GM19035 (cell line): ENCODE measurements around the gene SLPI.

ENCODE experiments used
- ATAC-seq: cut with Tn5 transposase; IDR thresholded peaks from one replicate; pipeline ENCODE4 v1.9.1; 2021; ENCODE audit not compliant: unreplicated experiment

SLPI gene, protein sequence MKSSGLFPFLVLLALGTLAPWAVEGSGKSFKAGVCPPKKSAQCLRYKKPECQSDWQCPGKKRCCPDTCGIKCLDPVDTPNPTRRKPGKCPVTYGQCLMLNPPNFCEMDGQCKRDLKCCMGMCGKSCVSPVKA

DNA sequence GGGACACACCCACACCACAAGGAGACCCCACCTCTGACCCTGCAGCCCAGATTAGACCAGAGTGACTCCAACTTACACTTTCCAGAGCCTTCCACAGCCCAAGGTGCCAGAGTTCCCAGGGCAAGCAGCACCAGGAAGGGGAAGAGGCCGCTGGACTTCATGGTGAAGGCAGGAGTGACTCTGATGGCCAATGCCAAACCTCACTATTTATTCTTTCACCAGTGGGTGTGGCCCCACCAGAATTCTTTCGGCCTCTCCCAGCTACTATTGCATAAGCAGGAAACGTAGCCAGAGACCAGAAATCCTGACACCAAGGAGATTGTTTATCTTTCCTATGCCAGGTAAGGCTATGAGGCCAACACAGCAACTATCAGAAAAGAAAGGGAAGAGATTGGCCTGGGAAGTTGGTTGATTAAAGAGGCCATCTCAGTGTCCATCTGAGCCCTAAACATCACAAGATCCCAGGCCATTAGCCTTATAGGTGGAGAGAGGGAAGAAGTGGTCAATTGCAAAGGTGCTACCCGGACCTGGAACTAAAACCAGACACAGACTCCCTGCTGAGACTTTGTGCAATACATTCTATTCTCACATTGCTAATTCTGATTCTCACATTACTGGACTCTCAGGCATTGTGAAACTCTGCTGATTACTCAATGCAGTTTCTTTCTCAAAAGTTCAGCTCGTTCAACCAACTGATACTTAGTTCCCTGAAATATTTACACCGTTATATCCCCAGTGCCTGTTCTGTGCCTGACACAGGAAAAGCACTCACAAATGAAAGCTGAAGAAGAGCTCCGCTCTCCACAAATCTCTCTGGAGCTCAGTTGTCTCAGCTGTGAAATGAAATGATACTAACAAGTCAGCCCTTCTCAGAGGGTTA lies at the start of gene SLPI:
TSS of gene SLPI (minus strand) at position 182 of the 880 bp plus-strand sequence. CDS start at position 161, 21 bp downstream.
- ATAC-seq, result no peak

DNA sequence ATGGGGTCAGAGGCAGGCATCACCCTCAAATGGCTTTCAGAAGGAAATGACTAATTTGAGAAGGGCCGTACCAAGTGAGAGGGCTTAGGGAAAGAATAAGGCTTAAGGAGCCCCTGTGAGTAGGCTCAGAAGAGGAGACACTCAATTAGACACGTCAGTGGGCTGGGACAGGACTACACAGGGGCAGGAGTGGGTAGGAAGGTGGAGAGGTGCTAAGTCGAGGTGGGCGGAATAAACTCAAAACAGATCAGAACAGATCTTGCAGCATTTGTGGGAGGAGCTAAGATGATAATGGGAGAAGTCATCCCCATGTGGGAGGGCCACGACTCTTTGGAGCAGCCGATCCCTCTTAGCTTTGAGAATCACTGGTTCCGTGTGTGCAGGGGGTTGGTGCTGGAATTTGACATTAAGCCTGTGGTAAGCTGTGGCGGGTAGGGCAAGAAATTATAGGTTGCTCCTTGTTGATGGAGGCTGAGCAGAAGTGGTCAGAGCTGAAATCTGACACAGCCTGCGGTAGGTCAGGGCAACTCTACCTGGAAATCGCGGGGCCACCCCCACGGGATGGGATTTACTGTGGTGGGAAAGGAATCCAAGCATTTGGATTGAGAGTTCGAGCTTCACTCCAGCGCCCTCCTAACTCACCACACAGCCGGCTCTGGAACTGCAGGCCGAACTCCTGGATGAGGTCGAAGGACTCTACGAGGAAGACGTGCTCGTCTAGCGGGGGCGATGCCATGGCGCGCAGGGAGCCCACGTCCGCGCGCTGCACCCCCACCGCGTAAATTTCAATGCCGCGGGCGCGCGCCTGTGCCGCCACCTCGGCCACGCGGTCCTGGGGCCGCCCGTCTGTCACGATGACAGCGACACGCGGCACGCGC lies 49.5 kb upstream of the SLPI start:
- ATAC-seq, result no peak

DNA sequence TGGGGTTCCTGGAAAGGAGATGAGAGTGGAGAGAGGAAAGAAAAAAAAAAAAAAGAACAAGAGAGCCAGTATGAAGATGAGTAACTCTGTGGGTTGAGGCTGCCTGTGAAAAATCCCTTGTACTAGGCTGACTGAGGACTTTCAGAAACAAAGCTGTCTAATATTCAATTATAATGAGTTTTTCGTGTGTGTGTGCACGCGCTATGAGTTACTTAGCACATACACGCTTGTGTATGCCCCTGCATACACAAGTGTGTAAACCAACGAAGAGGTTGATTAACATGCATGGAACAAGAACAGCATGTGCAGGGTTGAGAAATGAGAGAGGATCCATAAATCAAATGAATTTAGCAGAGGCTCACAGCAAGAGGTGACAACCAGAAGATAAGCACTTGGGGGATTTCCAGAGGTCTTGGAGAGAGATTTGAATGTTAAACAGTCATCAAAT lies 47.5 kb upstream of the SLPI start:
- no peak for ATAC-seq

DNA sequence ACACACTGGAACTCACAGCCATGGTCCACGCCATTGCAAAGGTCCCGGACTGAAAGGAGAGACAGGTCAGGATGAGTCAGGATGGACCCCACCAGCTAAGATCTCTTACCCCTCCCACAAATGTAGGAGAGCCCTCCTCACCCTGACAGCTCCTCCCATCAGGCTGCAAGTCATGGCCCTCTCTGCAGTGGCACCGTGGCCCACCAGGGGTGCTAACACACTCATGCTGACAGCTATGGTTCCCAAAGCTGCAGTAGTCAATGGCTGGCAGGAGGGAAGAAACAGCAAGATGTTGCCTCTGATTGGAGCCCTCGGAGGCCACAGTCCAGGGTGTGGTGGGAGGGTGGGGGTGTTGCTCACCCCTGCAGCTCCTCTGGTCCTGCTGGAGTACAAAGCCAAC lies 46.6 kb upstream of the SLPI start:
- ATAC-seq, result no peak

DNA sequence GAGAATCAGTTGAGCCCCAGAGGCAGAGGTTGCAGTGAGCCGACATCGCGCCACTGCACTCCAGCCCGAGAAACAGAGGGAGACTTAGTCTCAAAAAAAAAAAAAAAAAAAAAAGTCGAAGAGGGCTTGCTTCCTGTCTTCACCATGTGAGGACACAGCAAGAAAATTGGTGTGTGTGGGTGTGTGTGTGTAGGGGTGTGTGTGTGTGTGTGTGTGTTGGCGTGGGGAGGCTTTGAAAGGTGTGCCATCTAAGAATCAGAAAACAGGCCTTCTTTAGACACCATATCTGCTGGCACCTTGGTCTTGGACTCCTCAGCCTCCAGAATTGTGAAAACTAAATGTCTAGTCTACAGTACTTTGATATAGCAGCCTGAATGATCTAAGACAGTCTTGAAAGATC lies 45.4 kb upstream of the SLPI start:
- ATAC-seq, result no peak

DNA sequence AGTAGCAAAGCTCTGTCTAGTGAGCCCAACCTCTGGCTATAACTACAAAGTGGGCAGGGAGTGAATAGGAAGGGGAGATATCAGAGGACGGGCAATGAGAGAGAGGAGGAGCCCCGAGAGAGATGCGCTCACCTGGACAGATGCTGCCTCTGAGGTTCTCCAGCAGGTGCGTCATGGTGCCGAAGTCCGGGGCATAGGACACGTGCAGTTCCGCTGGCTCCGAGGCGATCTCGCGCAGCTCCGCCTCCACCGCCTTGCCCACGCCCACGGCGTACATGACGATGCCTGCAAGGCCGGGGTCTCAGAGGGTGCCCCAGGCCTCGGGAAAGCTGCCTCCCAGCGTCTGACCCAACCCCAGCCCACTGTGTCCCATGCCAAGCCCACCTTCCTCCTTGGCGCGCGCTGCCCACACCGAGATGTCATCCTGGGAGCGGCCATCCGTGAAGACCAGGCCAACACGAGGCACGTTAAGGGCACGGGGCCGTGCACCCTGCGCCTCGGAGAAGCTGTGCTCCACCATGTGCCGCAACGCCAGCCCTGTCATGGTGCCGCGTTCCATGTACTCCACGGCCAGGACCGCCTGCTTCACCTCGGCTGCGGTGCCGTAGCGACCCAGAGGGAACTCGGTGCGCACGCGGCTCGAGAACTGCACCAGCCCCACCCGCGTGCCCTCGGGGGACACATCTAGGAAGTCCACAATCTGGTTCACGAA lies 43.6 kb upstream of the SLPI start:
- no peak for ATAC-seq

DNA sequence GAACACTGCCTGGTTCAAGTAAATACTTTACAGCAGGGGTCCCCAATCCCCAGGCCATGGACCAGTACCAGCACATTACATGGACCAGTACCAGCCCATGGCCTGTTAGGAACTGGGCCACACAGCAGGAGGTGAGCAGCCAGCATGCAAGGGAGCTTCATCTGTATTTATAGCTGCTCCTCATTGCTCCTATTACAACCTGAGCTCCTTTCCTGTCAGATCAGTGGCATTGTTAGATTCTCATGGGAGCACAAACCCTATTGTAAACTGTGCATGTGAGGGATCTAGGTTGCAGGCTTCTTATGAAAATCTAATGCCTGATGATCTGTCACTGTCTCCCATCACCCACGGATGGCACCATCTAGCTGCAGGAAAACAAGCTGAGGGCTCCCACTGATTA lies 40.3 kb upstream of the SLPI start:
- ATAC-seq, result no peak

DNA sequence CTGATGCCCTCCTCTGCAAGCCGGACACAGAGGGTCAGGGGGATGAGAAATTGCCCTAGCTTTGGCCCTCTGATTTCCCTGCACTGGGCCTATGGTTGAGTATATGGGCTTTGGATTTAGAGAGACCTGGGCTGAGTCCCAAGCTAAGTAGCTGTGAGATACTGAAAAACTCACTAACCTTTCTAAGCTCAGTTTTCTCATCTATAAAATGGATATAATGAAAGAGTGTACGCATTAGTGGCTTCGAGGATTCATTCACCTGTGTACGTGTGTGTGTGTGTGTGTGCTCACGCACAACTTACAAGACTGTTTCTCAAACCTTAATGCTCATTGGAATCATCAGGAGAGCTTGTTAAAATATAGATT lies 39.6 kb upstream of the SLPI start:
- ATAC-seq, result no peak

DNA sequence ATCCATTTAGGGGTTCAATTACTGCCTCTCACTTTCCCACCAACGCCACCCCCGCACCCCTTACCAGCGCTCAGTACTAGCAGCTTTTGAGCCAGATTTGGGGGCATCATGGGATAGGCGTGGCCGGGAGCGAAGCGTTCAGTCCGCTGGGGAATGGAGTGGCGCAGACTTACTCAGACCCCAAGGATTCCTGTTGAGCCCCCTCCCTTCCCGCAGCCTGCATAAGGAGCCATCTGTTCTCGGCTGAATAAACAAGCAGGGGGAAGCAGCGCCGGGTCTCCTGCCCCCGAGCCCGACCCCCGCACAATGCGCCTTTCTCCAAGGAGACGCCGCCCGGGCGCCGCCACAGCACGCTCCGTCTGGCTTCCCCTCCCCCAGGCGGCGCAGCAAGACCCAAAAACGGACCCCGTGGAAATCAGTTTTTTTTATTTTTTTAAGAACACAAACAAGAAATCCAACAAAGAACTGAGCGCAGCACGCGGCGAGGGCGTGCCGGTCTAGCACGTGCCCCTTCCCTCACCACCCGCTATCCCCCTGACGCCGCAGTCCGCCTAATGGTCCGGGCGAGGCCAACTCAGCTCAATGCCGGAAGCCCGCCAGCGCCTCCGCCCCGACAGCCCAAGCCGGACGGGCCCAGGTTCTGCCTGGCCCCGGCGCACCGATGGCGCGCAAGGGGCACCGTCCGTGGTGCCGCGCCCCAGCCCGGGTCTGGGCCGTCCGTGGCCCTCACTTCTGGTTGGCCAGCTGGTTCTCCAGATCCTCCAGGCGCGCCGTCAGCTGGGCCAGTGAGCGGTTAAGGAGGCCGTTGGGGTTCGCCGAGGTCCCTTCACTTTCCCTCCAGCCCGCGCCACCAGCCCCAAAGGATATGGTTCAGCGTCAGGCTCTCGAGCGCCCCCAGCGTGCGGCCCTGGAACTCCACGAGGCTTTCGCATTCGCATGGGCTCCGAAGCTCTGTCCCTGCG lies 39.0 kb upstream of the SLPI start:
- no peak for ATAC-seq

DNA sequence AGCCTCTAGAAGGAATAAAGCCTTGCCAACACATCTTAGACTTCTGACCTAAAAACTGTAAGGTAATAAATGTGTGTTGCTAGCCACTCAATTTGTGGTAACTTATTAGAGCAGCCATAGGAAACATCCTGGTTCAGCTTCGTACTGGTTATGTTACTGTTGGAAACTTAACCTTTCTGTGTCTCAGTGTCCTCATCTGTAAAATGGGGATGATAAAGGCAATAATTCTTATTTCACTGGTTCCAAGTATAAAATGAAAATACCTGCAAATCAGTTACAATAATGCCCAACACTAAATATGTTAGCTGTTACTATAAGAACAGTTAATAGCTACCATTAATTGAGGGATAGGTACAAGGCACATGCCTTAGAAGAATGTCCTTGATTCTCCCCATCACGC lies 38.0 kb upstream of the SLPI start:
- no peak for ATAC-seq

DNA sequence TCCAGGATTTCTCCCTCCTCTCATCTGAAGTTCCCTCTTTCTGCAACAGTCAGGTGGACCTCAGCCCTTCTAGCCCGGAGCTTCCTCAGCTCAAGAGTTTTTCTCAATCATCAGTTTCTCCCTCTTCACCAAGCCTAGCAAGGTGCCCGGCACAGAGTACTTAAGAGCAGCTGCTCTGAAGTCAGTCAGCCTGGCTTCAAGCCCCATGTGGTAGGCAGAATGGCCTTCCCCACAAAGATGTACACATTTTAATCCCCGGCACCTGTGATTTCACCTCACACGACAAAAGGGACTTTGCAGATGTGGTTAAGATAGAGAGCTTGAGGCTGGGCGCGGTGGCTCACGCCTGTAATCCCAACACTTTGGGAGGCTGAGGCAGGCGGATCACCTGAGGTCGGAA lies 37.2 kb upstream of the SLPI start:
- no peak for ATAC-seq

DNA sequence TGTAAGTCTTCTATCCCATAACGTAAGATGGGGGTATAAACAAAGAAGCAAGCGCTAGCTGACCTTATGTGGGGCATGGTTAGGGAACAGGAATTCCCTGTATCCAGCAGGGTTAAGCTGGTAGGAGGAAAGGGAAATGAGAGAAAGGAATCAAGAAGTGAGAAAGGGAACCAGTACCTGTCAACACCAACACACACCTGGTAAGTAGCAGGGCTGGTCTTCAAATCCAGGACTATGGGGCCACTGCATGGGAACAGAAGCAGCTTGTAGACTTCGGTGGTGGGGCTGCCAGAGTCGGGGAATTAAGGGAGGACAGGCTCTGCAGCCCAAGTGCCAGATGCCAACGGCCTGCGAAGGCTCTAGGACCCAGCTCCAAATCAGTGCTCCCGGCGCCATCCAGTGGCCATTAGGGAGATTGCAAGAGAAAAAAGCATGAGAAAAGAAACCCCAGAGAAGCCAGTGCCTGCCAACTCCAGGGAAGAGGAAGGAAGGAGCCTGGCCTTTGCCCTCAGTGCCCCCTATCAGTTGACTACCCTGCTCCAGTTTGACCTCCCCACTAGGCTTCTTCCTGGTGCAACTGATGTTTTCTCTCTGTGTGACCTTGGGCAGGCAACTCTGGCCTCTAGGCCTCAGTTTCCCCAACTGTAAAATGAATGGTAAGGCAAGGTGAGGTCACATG lies 36.5 kb upstream of the SLPI start:
- ATAC-seq, result no peak

DNA sequence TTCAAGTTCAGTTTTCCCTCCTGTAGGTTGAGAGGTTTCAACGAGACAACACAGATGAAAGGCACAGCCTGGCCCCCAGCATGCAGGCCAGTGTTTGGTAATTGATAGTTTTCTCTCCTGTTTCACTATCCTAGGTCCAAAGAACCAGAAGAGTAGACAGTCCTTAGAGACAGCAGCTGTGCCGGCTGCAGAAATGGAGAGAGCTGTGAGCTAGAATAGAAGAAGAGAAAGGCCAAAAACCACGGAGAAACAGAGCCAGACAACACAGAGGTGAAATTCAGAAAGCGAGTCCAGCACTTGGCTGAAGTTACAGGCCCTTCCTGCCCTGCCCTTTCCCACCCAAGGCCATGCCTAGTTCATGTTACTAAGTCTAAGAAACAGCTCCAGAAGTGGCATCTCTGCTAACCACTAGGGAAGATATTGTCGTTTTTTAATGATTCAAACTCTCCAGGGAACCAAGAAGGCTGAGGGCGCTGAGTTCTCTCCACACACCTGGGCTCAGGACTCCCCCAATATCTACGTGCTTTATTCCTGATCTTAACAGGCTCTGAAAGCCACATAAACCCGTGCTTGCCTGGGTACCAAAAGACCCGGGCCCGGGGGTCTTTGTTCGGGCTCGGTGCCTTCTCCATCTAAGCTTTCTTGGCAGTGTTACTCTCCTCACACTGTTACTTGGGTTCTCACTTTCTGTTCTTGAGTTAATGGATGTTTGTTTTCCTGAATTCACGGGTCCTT lies 35.7 kb upstream of the SLPI start:
- no peak for ATAC-seq

DNA sequence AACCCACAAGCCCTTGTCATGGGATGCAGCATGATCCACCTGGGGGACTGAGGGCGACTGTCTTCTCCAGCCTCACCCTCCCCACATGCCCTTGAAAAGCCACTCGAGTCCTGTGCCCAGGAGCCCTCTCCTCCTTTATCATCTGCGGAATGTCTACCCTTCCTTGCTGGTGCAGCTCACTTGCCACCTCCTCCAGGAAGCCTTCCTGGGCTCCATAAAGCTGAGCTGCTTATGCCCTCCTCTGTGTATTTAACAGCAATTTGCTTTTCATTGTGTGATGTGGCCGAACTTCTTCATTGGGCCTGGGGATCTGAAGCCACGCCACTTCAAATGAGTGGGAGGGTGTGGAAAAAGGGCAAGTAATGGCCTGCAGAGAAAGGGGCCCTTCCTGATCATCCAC lies 34.5 kb upstream of the SLPI start:
- no peak for ATAC-seq

DNA sequence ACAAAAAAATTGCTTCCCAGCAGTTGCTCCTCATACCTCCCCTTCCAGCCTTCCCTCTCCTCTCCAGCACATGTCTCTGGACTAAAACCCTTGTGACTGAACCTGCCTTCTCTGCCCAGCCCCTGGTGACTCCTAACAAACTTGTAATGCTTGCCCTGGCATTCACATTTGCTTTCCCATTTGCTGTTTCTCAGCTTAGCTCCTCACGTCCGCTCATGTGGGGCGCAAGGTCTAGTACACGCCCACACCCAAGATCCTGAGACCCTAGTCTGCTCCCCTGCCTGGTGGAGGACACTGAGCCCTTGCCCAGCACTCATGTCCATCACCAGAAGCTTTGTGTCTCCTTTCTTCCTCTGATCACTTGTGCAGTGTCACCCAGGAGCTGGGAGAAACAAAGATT lies 34.0 kb upstream of the SLPI start:
- ATAC-seq, result no peak

DNA sequence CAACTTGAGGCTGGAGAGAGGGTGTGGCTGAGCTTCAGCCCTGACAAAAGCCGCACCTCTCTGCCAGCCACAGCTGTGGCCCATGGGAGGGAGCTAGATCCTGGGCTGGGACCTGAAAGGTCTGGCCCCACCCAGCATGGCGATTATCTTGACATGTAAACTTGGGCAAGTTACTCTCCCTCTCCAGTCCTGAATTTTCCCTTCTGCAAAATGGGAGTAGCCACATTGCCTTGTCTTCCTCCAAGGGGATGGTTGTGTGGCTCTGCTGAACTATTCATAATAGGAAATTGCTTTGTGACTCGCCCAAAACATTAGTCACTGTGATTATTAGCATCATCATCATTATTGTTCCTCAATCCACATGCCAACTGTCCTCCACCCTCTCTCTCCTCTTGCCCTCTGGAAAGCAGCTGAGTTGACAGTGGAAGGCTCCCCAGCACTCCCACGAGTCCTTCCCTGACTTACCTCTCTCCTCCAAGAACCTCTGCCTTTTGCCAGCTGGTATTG lies 29.2 kb upstream of the SLPI start:
- ATAC-seq, result no peak

DNA sequence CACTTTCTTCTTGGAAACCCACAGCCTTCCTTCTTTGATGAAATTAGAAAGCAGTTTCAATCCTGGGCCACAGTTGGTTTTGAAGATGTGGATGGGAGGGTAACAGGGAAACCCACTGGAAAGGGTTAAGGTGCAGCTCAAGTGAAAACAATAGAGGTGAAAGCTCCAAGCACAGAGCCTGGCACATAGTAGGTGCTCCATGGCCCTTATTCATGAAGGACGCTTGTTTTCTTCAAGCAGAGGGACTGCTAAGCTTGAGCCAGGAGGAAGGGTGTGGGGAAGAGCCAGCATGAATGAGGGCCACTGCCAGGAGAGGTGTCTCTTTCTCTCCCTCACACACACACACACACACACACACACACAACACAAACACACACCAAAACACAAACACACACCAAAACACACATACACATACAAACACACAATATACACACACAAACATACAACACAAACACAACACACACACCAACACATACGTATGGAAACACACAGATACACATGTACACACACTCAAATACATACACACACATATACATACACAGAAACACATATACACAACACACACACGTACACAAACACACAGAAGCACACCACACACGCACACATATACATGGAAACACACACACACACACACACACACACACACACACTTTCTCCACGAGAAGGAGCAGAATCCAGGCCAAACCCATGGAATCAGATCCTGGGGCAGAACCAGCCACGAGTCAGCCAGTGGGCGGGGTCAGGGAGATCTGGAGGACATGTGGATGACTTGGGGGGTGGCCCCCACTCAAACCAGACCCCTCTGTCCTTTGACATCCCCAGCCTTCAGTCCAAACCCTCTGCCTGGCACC lies 28.6 kb upstream of the SLPI start:
- ATAC-seq, result no peak

DNA sequence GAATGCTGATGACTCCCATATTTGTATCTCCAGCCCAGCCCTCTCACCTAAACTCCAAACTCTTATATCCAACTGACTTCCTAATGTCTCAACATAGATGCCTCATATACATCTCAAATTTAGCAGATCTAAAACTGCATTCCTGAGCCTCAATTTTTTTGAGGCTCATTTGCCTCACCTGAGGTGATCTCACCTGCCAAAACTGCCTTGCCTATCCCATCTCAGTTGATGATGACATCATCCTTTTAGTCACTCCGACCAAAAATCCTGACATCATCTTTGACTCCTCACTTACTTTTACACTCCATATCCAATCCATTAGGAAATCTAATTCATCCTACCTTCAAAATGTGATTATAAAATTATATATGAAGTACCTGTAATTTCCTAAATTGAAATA lies 25.6 kb upstream of the SLPI start:
- ATAC-seq, result no peak
